Left renal cortex interstitium (tissue), 4 donors: ENCODE data around the gene AHI1. TPM values are rescaled to one million over a fixed set of nuclear protein-coding genes. Genes with fewer than 3 reads are reported as not detected.
"Not testable (repeated sequence)": the region's sequence is repeated elsewhere in the genome, so short reads cannot be mapped to it uniquely, and the experiment has no call there.

Experiments used
- DNase-seq, 4 donors: peaks; one replicate each; pipeline ENCODE4 v3.0.0-alpha.2; 2013; ENCODE audit warnings: low read depth in 4 of 4, low spot score in 2 of 4, missing footprints in 1 of 4
- polyA plus RNA-seq, 4 donors: library from polyadenylated mRNA; unstranded; fragments of 120-200 nt; gene quantifications; one replicate each; pipeline ENCODE4 v1.2.1, GENCODE V29; 2013; ENCODE audit not compliant: insufficient read length in 4 of 4

Gene AHI1
- polyA plus RNA-seq, 4 donors: 33.2 to 105 (median 64.7) TPM

DNA sequence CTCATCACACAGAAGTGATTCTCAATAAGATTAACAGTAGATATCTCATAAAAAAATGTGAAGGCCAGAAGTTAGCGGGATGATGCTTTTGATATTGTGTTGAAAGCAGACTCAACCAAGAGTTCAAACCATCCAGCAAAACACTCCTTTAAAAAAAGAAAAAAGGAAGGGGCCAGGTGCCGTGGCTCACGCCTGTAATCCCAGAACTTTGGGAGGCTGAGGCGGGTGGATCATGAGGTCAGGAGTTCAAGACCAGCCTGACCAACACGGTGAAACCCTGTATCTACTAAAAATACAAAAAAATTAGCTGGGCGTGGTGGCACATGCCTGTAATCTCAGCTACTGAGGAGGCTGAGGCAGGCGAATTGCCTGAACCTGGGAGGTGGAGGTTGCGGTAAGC lies 157.6 kb downstream of the AHI1 start:
- DNase-seq: not testable (repeated sequence)

DNA sequence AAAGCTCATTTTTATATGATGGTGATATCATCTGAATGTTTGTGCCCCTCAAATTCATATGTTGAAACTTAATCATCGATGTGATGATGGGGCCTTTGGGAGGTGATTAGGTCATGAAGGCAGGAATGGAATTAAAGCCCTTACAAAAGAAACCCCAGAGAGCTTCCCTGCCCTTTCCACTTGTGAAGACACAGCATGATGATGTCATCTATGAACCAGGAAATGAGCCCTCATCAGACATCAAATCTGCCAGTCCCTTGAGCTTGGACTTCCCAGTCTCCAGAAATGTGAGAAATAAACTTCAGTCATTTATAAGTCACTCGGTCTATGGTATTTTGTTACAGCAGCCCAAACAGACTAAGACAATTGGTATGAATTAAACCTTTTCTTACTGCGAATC lies 163.4 kb downstream of the AHI1 start:
- DNase-seq: no peak

DNA sequence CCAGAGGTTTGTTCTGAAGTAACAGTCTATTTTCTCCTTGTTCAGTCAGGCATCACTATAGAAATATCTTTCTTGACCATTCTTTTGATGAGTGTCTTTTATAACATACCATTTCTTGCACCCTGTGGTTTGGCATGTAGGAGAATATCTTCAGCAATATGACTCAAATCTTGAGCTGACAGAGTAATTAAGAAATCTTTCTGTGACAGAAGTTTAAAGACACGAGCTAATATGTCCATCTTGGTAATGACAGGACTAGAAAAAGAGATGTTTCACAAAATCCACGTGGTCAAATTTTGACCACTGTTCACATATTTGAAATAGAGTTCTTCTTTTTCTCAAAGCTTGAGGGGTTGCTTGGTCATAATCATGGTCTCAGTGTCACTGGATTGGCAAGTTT lies 166.5 kb downstream of the AHI1 start:
- no peak for DNase-seq

DNA sequence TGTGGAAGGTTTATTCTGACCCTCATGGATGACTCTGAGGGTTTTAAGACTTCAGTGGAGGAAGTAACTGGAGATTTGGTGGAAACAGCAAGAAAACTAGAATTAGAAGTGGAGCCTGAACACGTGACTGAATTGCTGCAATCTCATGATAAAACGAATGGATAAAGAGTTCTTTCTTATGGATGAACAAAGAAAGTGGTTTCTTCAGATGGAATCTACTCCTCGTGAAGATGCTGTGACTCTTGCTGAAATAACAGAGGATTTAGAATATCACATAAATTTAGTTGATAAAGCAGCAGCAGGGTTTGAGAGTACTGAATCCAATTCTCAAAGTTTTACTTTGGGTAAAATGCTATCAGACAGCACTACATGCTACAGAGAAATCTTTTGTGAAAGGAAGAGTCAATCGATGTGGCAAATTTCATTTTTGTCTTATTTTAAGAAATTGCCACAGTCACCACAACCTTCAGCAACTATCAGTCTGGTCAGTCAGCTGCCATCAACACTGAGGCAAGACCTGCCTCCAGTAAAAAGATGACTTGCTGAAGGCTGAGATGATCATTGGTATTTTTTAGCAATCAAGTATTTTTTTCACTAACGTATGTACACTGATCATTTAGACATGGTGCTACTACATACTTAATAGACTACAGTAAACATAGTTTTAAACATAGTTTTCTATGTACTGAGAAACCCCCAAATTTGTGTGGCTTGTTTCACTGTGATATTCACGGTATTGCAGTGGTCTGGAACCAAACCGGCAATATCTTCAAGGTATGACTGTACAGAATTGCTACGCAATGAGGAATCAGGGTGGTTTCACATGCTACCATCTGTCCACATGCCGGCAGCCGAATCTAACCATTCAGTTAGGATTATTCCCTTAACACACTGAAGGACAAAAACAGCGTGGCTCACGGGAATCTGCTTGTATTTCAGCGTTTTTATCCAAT lies 167.4 kb downstream of the AHI1 start:
- no peak for DNase-seq

DNA sequence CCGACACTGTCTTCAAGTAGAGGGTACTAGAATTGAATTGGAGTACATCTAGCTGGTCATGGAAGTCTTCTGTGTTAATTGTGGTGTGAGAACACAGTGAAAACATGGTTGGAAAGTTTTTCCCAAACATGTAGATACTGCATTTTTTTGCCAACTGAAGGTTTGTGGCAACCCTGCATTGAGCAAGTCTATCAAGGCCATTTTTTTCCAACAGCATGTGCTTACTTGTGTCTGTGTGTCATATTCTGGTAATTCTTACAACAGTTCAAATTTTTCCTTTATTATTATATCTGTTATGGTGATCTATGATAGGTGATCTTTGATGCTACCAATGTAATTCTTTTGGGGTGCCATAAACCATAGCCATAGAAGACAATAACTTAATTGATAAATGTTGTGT lies 169.4 kb downstream of the AHI1 start:
- no peak for DNase-seq

DNA sequence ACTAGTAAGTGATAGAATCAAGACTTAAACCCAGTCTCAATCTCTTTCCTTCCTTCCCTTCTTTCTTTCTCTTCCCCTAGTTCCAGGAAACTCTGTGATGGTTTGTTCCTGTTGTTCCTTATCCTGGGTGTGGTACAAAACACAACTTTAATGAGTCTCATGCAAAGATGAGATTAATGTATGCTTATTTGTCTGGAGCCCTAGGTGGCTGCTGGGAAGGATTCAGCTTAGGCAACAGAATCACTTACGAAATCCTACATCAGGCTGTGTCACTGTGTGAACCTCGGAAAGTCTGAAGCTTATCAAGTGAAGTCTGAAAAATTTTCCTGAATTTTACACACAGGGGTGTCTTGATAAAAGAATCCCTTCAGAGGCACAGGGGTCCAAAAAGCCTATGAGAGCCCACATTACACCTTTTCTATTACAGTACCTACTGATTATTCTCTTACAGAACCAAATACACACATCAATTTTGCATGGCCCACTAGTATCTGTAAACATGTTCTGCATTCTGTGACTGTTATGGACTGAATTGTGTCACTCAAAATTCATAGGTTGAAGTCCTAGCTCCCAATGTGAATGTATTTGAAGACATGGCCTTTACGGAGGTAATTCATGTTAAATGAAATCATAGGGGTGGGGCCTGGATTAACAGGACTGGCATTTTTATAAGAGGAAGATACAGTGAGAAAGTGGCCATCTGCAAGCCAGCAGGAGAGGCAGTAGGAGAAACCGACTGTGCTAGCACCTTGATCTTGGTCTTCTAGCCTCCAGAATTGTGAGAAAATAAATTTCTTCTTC lies 171.7 kb downstream of the AHI1 start:
- DNase-seq: no peak

DNA sequence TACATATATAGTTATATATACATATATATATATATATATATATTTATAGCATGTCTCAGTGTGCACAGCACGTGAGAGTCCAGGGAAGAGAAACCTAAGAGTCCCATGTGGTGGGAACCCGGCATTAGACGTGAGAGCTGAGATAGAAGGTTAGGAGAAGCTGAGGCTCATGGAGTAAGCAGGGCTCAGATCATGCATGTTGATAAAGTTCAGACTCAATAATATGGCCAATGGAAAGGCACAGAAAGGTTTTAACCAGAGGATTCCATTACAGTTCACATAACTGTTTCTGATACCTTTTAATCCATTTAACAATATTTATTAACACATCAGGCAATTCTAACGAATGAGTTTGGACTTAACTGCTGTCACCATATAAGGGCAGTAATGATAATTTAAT lies 173.0 kb downstream of the AHI1 start:
- no peak for DNase-seq

DNA sequence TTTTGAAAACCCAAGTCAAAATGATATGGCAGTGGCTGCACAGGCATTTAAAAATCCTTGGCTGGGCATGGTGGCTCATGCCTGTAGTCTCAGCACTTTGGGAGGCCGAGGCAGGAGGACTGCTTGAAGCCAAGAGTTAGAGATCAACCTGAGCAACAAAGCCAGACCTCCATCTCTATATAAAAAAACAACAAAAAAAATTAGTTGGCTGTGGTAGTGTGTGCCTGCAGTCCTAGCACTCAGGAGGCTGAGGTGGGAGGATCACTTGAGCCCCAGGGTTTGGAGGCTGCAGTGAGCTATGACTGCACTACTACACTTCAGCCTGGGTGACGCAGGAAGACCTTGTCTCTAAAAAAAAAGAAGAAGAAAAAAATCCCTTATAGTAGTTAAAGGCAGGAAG lies 173.6 kb downstream of the AHI1 start:
- no peak for DNase-seq

DNA sequence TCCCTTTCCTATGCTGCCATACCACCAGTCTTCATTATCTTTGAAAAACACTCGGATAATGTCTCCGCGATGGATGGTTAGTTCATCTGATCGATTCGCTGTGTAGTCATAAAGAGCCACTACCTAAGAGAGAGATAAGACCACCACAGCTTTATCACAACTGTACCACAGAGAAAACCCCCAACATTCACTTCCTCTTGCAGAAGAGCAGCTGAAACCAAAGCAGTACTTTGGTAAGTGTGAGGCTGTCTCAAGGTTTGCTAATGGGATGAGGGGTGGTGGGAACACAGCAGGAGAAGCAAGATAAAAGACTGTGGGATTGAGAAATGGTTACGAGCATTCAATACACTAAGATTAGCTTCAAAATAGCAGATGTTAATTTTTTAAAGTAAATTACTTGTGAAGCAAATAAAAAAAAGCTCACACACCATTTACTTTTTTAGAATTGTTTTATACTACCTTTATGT lies 174.3 kb downstream of the AHI1 start:
- no peak for DNase-seq

DNA sequence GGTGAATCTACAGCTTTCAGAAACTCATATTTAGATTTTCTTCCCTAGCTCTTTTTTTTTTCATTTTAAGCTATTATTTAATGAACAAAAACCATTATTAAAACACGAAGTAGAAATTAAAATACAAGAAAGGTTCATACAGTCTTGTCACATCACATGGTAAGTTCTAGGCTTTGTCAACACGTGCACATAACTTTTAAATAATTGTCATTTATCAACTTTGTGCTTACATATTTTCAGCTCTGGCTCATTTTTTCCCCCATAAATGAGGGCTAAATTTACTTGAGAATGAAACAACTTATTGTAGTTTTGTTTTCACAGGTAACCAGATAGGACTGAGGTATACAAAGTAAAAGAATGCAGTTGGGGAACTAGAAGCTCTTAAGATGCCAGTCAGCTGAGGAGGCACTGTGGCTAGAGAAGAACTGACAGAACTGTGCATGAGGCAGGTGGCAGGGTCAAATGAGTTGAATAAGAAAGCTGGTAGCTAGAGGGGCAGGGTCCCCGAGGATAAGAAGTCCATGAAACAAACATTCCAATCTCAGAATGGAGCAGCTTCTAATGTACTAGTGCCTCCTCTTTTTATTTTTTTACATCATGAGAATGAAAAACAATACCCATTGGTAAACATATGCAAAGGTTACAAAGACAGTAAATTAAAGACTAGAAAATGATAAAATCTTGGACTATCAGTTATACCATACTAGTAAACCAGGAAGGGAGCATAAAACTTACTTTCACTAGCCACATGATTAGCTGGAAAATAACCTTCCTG lies 174.9 kb downstream of the AHI1 start:
- no peak for DNase-seq

DNA sequence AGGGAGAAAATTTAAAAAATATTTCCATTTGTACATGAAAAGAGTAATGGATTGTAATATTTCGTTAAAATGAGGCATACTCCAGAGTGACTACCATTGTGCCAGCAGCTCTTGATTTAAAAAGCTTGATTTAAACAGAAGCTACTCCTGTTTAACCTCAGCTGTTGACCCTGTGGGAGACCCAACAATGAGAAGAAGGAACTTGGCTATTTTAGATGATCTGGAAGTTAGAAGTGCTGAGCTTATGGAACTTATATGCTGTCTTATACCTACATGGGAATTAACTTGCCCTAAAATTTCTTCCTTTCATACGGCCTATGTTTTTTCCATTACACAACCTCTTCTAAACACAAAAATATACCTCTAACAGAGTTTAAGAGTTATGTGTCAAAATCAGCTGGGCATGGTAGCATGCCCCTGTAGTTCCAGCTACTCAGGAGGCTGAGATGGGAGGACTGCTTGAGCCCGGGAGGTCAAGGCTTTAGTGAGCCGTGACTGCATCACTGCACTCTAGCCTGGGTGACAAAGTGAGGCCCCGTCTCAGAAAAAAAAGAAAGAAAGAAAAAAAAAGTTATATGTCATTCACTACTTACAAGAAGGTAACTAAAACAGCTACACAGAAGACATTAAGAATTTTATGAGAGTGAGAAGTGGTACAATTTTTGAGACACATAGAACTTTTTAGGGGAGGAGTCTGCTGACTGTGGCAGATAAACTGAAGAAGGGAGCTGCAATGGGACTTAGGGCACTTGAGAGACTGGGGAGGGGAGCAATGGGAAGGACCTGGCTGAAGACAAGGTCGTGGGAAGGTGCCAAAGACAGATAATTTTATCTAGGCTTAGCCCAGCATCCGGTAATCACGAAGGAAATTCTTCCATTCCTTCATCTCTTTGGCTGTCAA lies 176.6 kb downstream of the AHI1 start:
- DNase-seq: no peak

DNA sequence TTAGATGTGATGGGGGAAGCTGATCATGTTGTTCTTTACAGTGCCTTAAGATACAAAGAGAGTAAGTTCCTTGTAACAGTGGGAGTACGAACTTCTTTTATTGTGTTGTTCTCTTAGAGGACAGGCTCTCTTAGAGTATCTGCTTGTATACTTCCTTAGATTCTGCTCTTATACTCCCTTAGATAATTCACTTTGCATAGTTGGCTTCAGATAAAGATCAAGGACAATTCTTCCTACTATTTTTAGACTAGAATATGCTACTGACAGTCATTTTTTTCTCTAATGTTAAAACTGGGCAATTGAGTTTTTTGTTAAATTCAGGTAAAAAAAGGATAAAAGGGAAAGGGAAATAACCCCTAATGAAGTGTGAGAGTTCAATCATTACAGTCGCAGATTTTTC lies 177.7 kb downstream of the AHI1 start:
- DNase-seq: no peak

DNA sequence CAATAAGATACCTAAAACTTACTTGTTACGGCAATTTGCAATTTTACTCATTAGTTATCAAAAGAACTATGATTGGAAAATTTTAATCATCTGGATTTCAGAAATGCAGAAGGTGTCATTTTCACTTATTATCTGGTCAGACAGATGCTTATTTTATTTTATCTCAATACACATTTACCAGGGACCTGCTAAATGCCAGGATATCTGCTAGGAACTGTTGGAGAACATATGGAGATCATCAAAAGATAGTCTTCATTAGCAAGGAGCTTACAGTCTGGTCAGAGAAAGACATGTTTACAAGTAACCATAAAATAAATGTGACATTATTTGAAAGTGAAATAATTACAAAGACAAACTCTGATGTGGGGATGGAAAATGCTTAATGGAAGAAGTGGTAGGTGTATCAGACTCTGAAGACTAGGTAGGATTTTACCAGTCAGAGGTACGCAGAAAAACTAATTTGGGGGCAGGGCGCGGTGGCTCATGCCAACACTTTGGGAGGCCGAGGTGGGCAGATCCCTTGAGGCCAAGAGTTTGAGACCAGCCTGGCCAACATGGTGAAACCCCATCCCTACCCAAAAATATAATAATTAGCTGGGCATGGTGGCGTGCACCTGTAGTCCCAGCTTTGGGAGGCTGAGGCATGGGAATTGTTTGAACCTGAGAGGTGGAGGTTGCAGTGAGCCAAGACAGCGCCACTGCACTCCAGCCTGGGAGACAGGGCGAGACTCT lies 178.6 kb downstream of the AHI1 start:
- no peak for DNase-seq

DNA sequence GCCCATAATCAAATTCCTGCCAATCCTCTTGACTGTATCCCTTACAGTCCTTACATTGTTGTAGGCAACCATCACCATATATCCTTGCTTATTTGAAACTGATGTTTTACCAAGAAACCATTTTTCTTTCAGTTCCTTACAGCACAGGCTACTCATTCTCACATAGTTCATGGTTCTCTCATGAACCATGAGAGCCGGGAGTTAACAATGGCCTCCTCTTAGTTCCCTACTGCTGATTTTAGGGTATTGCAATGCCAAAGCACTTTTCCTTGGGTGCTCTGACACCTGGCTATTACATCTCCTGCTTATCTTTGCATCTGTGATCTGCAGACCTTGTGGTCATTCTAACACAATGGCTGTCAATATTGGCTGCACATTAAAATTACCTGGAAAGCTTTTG lies 183.0 kb downstream of the AHI1 start:
- no peak for DNase-seq

DNA sequence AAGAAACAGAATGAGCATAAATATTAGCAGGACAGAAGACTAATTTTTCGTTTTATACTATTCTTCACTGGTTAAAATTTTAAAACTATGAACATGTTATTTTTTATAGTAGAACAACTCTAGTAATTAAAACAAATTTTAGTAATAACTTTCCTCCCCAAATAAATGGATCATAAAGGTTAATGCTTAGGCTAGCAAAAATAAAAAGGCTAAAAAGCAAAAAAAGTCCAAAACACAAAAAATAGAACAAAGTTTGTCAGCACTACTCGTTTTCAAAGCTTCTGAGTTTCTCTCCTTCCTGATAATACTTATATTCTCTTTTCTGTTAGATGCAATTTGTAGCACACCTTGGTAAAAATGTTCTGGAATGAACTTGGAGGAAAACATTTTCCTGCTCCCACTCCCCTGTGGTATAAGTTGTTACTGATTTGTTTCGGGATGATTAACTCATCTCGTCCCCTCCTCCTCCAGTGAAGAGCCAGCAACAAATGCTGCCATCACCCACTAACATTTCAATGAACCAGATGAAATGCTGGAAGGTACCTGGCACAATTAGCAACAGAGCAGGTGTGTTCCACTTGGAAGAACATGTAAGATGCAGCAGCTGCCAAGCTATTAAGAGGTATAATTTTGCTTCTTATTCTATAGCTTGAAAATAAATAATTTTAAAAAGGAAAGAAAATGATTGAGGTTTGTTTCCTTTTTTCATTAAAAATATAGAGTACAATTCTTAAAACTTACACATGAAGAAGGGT lies 185.9 kb downstream of the AHI1 start:
- DNase-seq: no peak

DNA sequence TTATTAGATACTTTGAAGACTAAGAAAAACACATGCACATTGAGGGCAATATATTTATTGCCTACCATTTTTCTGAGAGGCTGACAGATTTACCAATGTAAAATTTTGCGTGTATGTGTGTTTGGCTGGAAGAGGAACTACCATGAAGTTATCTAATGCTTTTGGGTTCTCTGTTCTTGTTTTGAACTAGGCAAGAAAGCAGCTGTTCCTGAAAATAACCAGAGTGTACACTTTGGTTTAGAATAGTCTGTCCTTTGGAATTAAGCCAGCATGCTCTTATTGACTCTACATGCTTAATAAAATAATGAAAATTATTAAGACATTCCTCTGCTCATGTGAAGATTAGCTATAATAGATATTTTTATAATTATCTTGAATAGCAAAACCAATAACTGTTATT lies 187.2 kb downstream of the AHI1 start:
- DNase-seq: no peak

DNA sequence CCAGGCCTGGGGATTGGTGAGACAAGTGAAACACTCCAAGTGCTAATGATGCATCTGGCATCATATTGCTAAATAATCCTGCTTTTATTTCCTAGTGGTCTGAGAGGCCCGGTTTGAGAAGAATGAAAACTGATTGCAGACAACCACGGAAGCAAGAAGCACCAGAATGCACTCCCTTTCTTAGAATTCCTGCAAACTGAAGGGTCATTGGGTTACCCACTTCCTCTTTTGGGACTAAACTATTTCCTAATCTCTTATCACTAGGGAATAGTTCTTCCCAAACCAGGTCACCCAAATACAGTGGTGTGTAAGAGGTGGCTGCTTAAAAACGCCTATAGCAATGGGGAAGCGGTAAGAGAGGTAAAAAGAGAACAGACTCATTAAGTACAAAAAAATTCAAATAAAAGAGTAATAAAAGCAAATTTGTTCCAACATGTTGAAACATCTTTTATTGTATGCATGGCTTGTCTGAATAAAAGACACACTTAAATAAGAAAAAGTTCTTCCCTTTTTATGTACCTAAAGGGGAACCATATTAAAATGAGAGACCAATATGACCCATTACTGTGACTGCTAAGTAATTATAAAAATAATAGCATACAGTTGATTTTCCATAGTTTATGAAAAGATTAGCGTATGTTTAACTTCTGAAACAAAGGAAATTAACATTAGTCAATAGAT lies 190.7 kb downstream of the AHI1 start:
- DNase-seq: no peak

DNA sequence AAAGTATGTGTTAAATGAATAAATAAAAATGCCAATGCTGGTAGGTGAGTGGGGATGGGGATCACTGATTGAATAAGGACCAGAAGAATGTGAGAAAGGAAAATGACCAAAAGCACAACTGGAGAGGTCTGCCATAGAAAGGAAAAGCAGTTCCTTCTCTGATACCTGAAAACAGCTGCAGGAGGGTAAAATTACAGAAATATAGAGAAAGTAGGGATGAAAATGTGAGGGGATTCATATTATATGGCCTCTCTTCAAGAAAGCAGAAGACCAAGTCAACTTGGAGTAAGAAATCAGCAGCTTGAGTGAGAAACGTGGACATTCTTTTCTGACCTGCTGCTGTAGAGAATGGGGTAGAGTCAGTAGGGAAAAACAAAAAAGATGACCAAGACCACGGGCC lies 191.4 kb downstream of the AHI1 start:
- no peak for DNase-seq
